Measurements from ENCODE around the gene EXD3.
A peak's percentile ranks its signal among the peaks of the same experiment; 100 is the strongest.
"Not testable (repeated sequence)": the region's sequence is repeated elsewhere in the genome, so short reads cannot be mapped to it uniquely, and the experiment has no call there.

EXD3 gene

DNA sequence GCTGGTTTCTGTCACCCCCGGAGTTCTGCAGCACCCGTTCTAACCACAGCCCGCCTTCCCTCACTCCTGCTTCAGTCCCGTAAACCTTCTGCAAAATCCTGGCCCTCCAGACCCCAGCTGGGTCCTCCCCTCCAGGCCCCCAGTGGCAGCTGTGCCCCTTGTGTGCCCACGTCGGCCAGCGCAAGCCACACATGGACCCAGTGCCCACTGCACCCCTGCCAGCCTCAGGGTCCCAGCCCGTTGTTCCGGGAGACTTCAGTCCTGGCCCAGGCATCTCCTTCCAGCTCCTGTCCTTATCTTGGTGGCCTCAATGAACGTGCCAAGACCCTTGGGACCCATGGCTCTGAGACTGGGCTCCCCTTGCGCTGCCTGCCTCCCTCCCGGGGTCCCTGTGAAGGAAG is 43.2 kb downstream of the EXD3 start:
- H3K9me3 ChIP-seq (ENCODE audit: severe bottlenecking): no peaks in the 10 kb centered on the region
- TF ChIP-seq, protein P1, sequence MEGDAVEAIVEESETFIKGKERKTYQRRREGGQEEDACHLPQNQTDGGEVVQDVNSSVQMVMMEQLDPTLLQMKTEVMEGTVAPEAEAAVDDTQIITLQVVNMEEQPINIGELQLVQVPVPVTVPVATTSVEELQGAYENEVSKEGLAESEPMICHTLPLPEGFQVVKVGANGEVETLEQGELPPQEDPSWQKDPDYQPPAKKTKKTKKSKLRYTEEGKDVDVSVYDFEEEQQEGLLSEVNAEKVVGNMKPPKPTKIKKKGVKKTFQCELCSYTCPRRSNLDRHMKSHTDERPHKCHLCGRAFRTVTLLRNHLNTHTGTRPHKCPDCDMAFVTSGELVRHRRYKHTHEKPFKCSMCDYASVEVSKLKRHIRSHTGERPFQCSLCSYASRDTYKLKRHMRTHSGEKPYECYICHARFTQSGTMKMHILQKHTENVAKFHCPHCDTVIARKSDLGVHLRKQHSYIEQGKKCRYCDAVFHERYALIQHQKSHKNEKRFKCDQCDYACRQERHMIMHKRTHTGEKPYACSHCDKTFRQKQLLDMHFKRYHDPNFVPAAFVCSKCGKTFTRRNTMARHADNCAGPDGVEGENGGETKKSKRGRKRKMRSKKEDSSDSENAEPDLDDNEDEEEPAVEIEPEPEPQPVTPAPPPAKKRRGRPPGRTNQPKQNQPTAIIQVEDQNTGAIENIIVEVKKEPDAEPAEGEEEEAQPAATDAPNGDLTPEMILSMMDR (IDR thresholded peaks at IDR 0.05; ENCODE audit: low read depth, low read length): no peak
- H3K27ac ChIP-seq: no peak overlapping the region
- H3K36me3 ChIP-seq: no peaks in the 10 kb centered on the region
- H3K27me3 ChIP-seq (ENCODE audit: insufficient read depth, low read depth, severe bottlenecking): no peaks in the 10 kb centered on the region
- H3K4me3 ChIP-seq (ENCODE audit: low read depth, low read length): no peak overlapping the region
- DNase-seq: peak; percentile 5

DNA sequence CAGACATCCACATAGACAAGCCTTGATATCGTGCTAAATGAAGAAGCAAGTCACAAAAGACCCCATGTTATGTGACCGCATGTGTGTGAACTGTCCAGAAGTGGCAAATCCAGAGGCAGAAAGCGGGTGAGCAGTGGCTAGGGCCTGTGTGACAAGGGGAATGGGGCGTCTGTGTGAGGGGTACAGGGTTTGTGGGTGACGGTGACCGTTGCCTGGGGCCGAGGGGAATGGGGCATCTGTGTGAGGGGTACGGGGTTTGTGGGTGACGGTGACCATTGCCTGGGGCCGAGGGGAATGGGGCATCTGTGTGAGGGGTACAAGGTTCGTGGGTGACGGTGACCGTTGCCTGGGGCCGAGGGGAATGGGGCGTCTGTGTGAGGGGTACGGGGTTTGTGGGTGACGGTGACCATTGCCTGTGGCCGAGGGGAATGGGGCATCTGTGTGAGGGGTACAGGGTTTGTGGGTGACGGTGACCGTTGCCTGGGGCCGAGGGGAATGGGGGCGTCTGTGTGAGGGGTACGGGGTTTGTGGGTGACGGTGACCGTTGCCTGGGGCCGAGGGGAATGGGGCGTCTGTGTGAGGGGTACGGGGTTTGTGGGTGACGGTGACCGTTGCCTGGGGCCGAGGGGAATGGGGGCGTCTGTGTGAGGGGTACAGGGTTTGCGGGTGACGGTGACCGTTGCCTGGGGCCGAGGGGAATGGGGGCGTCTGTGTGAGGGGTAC is 44.1 kb downstream of the EXD3 start:
- DNase-seq: peak; percentile 2
- not testable (repeated sequence) for H3K27ac ChIP-seq; H3K4me3 ChIP-seq (ENCODE audit: low read depth, low read length); H3K36me3 ChIP-seq; H3K27me3 ChIP-seq (ENCODE audit: insufficient read depth, low read depth, severe bottlenecking); H3K9me3 ChIP-seq (ENCODE audit: severe bottlenecking)

DNA sequence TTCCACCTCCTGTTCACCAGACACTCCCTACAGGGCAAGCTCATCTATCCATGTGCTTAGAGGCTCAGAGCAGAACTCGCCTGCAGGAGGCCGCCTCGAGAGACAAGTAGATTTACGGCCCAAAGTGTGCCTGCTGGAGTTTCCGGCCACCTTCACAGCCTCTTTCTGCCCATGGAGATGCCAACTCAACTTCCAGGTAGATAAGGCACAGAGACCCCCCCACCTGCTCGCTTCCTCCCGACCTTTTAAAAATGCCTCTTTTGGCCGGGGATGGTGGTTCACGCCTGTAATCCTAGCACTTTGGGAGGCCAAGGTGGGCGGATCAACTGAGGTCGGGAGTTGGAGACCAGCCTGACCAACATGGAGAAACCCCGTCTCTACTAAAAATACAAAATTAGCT is 46.6 kb downstream of the EXD3 start:
- Histone ChIP-seq H3K4me3 (ENCODE audit: low read depth, low read length) (no peak overlapping the region), H3K27me3 (ENCODE audit: insufficient read depth, low read depth, severe bottlenecking) (no peaks in the 10 kb centered on the region), H3K36me3 (no peaks in the 10 kb centered on the region), H3K9me3 (ENCODE audit: severe bottlenecking) (no peaks in the 10 kb centered on the region), H3K27ac (no peak overlapping the region)
- TF ChIP-seq, protein P1 (IDR thresholded peaks at IDR 0.05; ENCODE audit: low read depth, low read length): no peak
- DNase-seq: peak; percentile 3

DNA sequence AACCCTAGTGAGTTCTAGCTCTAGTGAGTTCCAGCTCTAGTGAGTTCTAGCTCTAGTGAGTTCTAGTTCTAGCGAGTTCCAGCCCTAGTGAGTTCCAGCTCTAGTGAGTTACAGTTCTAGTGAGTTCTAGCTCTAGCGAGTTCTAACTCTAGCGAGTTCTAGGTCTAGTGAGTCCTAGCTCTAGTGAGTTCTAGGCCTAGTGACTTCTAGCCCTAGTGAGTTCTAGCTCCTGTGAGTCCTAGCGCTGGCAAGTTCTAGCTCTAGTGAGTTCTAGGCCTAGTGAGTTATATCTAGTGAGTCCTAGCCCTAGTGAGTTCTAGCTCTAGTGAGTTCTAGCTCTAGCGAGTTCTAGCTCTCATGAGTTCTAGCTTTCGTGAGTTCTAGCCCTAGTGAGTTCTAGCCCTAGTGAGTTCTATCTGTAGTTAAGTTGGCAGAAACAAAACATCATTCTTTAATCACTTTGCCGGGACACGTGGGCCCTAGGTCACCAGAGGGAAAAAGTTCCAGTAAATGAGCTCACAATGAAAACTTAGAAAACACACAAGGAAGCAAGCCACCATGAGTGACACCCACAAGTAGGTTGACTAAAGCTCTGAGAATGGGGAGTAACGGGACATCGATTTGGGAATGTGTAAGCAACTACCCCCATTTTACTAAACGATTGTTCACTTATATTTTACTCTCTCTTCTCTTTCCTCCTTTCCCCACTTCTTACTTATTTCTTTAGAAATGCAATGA is 47.5 kb downstream of the EXD3 start:
- no peak overlapping the region for H3K27ac ChIP-seq
- no peaks in the 10 kb centered on the region for H3K9me3 ChIP-seq (ENCODE audit: severe bottlenecking)
- no peak for DNase-seq
- H3K36me3 ChIP-seq: no peaks in the 10 kb centered on the region
- TF ChIP-seq, protein P1 (IDR thresholded peaks at IDR 0.05; ENCODE audit: low read depth, low read length): no peak
- H3K4me3 ChIP-seq (ENCODE audit: low read depth, low read length): no peak overlapping the region
- no peaks in the 10 kb centered on the region for H3K27me3 ChIP-seq (ENCODE audit: insufficient read depth, low read depth, severe bottlenecking)

DNA sequence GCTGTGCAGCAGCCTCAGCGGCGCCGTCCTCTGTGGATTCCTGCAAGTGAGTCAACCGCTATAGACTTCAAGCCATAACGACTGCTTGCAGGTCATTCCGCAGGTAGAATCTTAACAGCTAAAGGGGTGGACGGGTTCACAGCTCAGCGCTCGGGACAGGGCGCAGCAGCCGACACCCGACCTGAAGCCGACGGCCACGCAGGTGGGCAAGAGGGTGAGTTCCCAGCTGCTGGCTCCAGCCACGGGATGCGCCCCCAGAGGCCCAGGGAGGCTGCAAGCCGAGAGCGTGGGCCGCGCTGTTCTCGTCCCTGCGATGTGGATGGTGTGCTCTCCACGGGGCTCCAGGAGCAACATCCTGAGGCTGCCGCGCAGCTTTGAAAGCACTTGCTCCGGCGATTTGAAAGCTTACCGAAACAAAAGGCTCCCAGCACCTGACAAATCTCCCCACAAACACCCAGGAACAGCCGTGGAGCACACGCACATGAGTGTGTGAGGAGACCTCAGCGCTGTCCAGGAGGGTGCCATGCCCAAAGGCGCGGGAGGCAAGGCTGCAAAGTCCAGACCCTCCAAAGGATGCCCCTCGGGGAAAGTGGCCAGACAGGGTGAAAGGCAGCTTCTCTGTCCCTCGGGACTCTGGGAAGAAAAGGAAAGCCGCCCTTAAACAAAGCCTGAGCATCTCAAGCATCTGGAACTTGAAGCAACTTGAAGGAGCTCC is 48.7 kb downstream of the EXD3 start:
- H3K27me3 ChIP-seq (ENCODE audit: insufficient read depth, low read depth, severe bottlenecking): no peaks in the 10 kb centered on the region
- H3K36me3 ChIP-seq: no peaks in the 10 kb centered on the region
- no peak overlapping the region for H3K27ac ChIP-seq
- H3K9me3 ChIP-seq (ENCODE audit: severe bottlenecking): no peaks in the 10 kb centered on the region
- DNase-seq: peak; percentile 2
- H3K4me3 ChIP-seq (ENCODE audit: low read depth, low read length): no peak overlapping the region
- TF ChIP-seq, protein P1 (IDR thresholded peaks at IDR 0.05; ENCODE audit: low read depth, low read length): no peak

DNA sequence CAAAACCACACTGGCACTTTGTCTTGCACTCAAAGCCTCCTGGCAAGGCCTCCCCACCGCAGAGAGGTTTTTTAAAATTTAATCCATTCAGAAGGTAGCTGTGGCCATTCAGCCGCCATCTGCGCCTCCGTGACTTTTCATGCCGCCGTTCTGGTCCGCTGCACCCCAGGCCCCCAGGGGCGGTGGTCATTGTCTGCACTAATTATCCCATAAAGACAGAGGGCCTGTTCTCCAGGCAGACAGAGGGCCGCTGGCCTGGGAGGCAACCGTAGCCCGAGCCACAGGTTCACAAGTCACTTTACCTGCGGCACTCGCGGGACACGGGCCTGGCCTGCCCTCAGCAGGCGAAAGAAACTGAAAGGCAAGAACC is 49.4 kb downstream of the EXD3 start:
- TF ChIP-seq, protein P1 (IDR thresholded peaks at IDR 0.05; ENCODE audit: low read depth, low read length): no peak
- no peak overlapping the region for H3K27ac ChIP-seq
- no peaks in the 10 kb centered on the region for H3K27me3 ChIP-seq (ENCODE audit: insufficient read depth, low read depth, severe bottlenecking)
- no peaks in the 10 kb centered on the region for H3K9me3 ChIP-seq (ENCODE audit: severe bottlenecking)
- DNase-seq: peak; percentile 5
- no peak overlapping the region for H3K4me3 ChIP-seq (ENCODE audit: low read depth, low read length)
- no peaks in the 10 kb centered on the region for H3K36me3 ChIP-seq

All from WERI-Rb-1 (cell line).